GM18951 (cell line): ENCODE data around the gene ASS1.

ENCODE experiments used
- POLR2A ChIP-seq: IDR thresholded peaks from 4 replicates; pipeline ENCODE4 v1.6.1; 2011; ENCODE audit warnings: mild to moderate bottlenecking; ENCODE audit not compliant: insufficient read length, insufficient read depth; ENCODE audit errors: extremely low read depth
- in situ Hi-C: fragments of 300-500 bp; cut with MboI; formaldehyde crosslinking; loops from one replicate; pipeline ENCODE4 v1.12.0; 2022; ENCODE audit warnings: low sequenced_read_pairs, mixed read lengths, inconsistent platforms; ENCODE audit not compliant: unreplicated experiment

ASS1 gene

DNA sequence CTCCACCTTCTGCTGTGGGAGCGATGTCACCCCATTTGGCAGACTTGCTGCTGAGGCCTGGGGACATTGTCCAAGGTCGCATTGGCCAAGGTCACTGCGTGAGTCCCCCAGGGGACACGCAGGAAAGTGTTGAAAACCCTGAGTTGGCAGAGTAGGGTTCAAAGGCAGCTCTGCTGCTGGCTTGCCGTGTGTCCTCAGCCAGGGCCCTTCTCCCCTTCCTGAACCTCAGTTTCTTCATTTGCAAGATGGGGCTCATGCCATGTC is 14.0 kb downstream of the ASS1 start:
- no peak for TF ChIP-seq POLR2A
- in situ Hi-C loops = no loop called here

- in situ Hi-C loops = no loop called here
- TF ChIP-seq POLR2A = no peak
These were observed 14.4 kb downstream of the ASS1 start for GRCh38 chr9:130459151-130459550.

DNA sequence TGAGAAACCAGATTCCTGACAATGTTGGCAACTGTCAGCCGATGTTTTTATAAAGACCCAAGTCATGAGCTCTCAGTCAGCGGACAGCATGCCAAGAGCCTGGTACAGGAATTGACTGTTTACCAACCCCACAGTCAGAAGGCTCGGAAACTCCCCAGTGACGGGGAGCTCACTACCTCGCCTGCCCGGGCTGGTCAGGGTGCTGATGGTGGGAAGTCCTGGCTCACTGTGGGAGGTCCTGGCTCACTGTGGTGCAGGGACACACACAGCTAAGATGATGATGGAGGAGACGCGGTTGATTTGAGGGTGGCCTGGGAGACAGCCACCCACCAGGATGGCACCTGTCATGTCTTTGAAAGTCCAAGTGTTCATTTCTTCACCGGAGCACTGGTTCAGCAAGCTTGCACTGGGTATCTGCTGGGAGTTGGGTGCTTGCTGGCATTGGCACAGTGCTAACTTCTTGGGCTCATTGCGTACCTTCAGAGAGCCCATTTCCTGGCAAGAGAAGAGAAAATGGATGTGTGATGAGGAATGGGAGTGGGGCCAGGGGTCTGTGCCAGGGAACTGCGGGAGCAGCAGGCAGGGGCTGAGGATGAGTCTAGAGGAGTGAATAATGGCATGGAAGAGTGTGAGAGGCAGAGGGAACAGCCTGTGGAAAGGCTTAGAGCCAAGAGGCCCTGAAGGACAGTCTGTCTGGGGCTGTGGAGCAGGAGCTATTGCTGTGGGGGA is 15.3 kb downstream of the ASS1 start:
- TF ChIP-seq POLR2A = no peak
- in situ Hi-C loops = loop anchor here (10.0 kb wide), 1 partner anchor 215 kb away; no protein-coding TSS in a partner anchor

DNA sequence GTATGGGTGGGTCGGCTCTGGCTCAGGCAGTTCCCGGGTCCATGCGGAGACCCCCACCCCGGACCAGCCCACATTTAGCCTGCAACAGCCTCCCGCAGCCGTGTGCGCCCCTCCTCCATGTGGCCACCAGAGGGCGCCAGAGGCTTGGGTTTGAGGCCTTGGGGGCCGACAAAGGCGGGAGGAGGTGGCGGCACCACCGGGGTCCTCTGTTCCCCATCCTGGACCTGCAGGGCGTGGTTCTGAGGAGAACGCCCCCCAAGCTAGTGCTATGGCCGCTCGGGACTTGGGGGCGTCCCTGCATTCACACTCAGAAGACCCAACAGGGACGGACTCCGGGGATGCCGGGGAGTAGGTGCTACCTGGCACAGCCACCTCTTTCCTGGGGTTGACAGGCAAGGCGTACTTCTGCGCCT is 16.5 kb downstream of the ASS1 start:
- TF ChIP-seq POLR2A = no peak
- in situ Hi-C loops = loop anchor here (10.0 kb wide), 1 partner anchor 214 kb away; no protein-coding TSS in a partner anchor

GRCh38 chr9:130461731-130462130 is 17.0 kb downstream of the ASS1 start:
- in situ Hi-C loops = loop anchor here (10.0 kb wide), 1 partner anchor 213 kb away; no protein-coding TSS in a partner anchor
- no peak for TF ChIP-seq POLR2A

GRCh38 chr9:130462685-130463540 is 18.2 kb downstream of the ASS1 start:
- TF ChIP-seq POLR2A = no peak
- in situ Hi-C loops = loop anchor here (10.0 kb wide), 1 partner anchor 212 kb away; no protein-coding TSS in a partner anchor

DNA sequence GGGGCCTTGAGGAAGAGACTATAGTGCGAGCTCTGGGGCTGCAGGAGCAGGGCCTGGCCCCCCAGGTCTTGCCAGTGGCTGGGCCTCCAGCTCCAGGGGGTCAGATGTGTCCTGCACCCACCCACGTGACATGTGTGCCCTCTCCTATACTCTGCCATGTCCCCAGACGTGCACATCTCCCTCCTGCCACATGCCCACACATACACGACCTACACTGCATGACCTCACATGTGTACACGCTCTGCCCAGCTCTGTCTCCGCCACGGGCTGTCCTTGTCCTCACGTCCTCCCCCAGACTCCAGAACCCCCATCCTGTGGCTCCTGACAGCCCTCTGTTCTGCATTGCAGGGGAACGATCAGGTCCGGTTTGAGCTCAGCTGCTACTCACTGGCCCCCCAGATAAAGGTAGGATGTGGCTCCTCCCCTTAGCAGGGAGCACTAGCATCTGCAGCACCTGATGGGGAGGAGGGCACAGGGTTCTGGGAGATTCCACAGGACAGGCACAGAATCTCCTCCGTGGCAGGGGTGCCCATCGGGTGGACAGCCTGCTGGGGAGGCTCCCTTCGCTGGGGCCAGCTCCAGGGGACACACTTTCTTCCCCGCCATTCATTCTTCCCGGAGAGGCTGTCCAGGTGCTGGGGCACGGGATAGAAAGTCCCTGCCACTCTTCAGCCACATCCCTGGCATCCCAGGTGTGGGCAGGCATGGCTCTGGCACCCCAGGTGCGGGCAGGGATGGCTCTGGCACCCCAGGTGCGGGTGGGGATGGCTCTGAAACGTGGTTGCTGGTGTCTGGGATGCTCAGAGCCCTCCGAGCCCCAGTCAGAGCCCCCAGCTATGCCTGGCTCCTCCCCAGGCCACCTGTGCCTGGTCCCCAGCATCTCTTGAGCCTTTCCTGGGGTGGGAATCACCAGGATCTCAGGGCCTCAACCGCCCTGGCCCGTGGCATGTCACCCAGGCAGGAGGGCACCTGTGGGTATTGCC is 19.3 kb downstream of the ASS1 start:
- in situ Hi-C loops = loop anchor here (10.0 kb wide), 1 partner anchor 211 kb away; no protein-coding TSS in a partner anchor
- no peak for TF ChIP-seq POLR2A

DNA sequence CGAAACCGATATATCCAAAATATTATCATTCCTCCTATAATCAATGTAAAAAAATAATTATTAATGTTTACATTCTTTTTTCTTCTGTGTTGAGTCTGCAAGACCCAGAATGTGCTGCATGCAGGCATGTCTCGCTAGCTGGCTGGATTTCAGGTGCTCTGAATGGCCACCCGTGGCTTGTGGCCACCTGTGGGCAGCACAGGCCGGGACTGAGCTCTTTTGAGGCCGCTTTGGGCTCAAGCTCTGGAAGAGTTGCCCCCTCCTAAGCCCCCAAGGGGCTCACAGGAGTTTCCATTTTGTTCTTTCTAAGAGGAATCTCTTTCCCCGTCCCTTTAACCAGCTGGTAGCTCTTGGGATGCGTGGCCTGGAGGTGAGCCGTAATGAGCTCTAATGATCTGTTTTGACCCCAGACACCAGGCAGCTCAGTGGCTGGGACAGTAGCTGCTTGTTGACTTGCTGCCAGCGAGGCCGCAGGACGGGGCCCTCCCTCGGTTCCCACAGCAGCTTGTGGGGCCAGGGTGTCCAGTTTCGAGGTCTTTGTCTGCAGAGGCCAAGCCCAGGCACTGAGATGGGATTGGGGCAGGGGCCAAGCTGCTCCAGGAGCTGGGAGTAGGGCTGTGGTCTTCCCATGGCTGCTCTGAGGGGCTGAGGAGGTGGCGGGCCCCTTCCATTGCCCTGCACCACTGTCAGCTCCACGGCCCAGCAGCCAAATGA is 20.8 kb downstream of the ASS1 start:
- no peak for TF ChIP-seq POLR2A
- in situ Hi-C loops = loop anchor here (10.0 kb wide), 1 partner anchor 209 kb away; no protein-coding TSS in a partner anchor

GRCh38 chr9:130466537-130467217 is 21.9 kb downstream of the ASS1 start:
- in situ Hi-C loops = loop anchor here (10.0 kb wide), 1 partner anchor 208 kb away; no protein-coding TSS in a partner anchor
- TF ChIP-seq POLR2A = no peak

GRCh38 chr9:130467316-130467715 is 22.6 kb downstream of the ASS1 start:
- TF ChIP-seq POLR2A = no peak
- in situ Hi-C loops = loop anchor here (10.0 kb wide), 1 partner anchor 207 kb away; no protein-coding TSS in a partner anchor

GRCh38 chr9:130468566-130468965 is 23.8 kb downstream of the ASS1 start:
- TF ChIP-seq POLR2A = no peak
- in situ Hi-C loops = loop anchor here (10.0 kb wide), 1 partner anchor 206 kb away; no protein-coding TSS in a partner anchor
